GM19463 (cell line): ENCODE results near the gene HES3.

Experiments used
- ATAC-seq: cut with Tn5 transposase; IDR thresholded peaks from one replicate; pipeline ENCODE4 v1.9.1; 2021; ENCODE audit warnings: mild to moderate bottlenecking, moderate library complexity; ENCODE audit not compliant: unreplicated experiment

HES3 gene

DNA sequence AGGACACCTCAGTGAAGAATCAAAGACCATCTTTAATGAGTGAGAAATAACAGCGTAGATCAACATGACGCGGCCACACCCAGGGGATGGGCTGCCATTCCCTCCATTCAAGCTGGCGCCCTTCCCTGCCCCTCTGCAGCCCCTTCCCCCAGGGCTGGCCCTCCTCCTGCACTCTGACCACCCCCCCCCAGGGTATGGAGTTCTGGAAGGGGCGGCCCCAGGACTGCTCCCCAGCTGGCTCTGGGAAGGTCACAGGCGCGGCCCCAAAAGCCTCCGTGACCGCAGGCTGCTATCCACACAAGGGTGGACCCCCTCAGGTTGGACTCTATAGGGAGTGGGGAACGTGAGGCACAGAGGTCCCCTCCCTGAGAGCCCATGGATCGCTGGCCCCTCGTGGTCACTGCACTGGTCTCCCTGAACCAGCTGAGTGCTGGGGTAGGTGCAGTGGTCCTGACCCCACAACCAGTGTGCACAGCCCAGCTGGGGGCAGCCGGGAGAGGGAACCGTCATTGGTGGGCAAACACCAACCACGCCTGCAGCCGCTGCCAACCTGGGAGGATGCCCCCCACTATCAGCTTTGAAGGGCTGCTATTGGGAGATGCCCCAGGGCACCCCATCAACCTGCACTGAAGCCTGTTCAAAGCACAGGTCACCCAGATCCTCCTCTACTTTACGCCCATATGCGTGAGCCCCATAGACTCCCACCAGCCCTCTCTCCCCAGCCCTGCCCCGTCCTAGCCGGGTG lies 33.0 kb downstream of the HES3 start:
- no peak for ATAC-seq

DNA sequence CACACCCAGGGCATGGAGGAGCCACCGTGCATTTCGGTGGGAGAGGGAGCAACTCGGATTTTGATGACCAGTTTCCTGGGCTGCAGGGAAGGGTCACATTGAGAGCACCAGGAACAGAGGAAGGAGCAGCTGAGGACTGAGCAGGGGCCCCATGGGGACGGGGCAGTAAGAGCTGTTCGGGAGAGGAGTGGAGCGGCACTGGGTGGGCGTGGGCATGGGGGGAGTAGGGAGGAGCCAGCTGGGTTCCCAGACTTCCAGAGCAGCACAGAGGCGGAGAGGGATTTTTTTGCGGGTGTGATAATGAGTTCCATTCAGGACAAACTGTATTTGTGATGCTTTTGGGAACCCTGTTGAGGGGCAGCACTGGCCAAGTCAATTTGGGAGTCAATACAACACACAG lies 34.3 kb downstream of the HES3 start:
- no peak for ATAC-seq

- no peak for ATAC-seq
Measured at GRCh38 chr1:6279066-6279465, 35.1 kb downstream of the HES3 start.

GRCh38 chr1:6279613-6280383 lies 35.8 kb downstream of the HES3 start:
- ATAC-seq = no peak

DNA sequence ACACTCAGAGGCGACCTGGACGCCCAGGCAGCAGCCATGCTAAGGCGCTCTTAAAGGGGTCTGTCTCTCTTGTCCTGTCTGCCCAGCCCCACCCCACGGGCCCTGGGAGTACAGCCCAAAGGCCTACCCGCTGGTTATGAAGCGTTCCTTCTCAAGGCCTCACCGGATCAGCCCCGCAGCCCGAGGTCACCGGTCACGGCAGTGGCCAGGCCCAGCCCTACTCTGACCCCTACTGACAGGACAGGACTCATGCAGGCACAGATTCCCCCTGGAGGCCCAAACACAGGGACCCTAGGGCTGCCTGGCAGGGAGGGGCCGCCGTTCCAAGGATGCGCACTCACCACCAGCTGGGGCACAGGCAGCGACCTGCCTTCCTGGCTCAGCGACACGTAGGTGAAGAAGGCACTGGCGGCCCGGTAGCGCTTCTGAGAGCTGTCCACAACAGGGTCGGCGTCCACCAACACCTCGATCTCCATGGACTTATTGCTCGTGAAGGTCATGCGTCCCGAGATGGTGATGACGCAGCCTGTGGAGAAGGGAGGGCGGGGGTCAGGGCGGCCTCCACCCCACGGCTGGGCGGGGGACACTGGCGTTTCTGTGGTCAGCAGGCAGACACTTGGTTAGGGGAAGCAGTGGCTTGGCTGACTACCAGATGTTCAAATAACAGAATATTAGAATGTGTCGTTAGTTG lies 36.9 kb downstream of the HES3 start:
- ATAC-seq = no peak

DNA sequence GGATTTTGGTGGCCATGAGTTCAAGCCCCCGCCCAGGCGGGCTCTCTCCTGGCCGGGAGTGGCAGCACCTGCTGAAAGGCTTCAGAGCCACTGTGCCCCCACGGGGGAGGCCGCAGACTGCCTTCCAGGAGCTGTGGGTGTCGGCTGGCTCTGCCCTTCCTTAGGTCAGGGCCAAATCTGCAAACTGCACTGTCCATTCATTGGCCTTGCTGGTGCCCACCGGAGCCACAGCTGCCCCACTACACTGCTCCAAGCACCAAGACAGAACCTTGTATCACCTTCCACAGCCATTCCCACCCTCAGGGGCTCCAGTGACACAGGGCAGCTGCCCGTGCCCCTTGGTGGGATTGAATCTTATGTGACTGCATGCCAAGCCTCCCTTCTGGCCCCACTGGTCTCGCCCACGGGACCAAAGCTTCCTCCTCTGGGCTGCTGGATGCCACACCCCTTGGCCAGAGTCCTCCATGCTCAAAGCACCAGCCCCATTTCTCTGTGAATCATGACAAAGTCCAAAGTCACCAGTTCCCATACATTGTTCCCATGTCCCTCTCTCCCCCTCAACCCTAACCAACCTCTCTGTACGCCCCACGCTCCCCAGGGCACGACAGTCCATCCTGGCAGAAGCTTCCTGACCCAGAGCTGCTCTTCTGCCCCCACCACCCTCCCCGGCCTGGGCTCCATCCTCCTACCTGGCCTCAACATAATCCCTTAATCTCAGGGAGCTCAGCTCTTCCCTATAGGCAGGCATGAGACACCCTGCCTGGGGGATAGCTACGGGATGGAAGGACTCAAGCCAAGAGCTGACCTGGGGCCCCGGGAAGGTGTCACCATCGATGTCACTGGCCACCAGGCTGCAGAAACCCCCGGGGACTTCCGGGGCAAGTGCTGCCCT lies 37.8 kb downstream of the HES3 start:
- ATAC-seq = no peak

DNA sequence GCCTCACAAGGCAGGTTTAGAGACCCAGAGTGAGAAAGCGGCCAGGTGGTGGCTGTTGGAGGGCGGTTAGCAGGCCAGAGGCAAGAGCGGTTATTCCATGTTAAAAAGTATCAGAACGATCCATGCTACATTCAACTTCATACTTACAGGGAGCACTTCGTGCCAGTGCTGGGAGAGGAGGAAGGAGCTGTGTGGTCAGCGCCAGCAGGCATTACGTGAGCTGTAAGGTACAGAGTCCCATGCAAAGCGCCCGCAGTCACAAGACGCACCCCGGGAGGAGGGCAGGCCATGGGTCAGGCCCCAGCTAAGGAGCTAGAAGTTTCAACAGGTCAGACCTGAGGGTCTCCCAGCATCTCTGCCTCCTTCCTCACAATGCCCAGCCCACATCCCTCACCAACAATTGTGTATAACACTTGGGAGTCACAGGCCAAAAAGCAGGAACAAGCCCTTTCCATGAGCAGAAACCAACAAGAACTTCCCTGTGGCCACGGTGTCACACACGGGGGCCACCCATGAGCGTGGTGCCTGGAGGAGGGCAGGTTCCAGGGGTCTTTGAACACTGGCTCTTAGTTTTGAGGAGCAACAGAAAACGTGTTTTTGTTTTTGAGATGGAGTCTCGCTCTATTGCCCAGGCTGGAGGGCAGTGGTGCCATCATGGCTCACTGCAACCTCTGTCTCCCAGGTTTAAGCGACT lies 38.7 kb downstream of the HES3 start:
- ATAC-seq = no peak

GRCh38 chr1:6285336-6285735 lies 41.4 kb downstream of the HES3 start:
- no peak for ATAC-seq

DNA sequence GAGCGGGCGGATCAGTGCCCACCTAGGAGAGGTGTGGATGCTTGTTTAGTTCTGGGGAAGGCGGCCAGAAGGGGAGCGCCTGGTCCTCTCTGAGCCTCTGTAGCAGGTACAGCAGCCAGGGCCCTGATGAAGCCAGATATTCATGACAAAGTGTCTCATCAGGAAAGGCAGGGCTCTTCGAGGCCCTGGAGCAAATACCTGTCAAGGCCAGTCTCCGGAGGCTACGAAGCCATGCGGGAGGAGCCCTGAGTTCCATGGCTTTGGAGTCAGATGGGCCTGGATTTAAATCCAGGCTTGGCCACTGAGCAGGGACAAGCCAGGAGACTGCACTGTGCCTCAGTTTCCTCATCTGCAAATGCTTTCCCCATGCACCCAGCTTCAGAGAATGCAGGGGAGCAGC lies 42.3 kb downstream of the HES3 start:
- ATAC-seq = no peak

DNA sequence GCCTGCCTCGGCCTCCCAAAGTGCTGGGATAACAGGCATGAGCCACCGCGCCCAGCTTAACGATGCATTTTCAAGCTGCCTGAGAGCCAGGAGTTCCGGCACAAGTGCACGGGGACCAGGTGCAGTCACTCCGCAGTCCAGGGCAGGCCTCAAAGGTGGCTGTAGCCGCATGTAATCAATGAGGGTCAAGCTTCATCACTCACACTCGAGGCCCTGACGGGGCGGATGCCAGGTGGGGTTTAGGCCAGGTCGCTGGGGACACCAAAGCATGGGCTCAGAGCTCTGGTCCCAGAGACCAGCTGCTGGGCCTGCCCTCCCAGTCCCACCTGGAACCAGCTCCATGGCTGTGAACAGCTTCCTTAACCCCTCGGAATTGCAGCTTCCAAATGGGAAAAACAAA lies 43.0 kb downstream of the HES3 start:
- ATAC-seq = no peak

GRCh38 chr1:6287431-6287886 lies 43.5 kb downstream of the HES3 start:
- no peak for ATAC-seq

DNA sequence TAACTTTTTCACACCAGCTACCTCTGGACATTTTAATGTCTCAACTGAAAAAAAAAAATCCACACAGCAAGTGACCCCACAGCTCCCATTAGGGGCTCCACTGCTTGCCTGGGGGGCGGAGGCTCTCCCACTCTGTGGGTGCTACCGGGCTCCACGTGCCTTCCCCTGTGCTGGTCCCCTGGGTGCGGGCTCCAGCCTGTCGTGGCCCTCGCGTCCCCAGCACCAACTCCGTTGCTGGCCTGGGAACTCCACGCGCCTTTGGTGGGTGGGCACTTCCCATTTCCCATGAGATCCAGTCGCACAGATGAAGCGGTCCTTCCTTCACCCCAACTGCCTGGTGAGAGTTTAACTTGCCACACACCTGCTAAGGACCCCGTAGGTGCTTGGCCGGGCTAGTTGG lies 44.0 kb downstream of the HES3 start:
- no peak for ATAC-seq

GRCh38 chr1:6288665-6289064 lies 44.7 kb downstream of the HES3 start:
- no peak for ATAC-seq

- ATAC-seq = no peak
Measured at GRCh38 chr1:6292102-6292501, 48.1 kb downstream of the HES3 start.

DNA sequence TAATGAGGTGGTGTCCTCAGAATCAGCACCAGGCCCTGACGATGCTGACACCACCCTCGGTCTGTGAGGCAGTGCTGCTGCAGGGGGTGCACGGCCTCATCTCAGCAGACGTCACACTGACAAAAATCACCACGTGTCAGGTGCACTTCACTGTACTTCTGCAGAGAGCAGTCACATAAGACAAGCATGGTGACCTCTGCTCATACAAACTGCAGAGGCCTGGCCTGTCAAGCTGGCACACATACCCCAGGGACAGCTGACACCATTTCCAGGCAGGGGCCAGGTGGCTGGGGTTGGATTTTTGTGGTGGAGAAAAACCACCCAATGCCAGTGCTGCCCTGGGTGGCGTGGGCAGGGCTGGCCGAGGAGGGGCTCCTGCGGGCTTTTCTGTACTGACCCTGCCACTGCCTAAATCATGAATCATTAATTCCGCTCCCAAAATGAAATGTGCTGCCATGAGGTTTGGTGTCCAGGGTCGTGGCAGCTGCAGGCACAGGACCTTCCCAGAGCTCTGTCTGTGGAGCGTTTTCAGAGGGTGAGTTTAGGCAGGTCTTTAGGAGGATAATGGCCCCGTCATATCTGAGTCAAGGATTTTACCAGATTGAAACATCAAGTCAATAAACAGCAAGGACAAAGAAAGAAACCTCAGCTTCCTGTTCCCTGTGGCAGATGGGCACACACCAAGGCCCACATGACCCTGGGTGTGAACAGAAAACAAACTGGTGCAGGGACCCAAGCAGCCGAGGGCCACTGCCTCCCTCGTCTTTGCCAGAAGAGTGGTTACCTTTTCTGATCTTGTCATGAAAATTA lies 50.3 kb downstream of the HES3 start:
- no peak for ATAC-seq

DNA sequence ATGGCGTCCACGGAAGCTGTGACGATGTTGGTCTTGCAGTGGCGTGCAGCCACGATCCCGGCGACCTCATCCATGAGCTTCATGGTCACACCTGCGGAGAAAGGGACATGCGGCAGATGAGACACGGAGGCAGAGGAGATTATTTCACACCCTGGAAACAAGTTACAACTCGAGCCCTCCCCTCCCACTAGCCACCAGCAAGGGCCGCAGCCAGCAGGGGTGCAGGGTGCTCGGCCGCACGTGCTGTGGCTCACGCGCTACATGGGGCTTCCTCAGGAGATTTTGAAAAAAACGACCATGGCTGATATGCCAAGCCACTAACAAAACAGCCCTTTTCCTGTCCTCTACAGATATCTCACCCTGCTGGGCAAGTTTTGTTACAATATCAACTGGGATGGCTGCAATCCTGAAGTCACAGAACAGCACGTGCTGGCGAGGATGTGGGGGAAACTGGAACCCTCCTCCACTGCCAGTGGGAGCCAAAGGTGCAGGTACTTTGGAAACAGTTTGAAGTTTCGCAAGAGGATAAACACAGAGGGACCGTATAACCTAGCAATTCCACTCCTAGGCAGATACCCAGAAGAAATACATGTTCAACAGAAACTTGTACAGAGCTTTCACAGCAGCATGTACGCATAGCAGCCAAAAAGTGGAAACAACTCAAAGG lies 51.0 kb downstream of the HES3 start:
- ATAC-seq = no peak
